SIG-M5 treated with dmso at 0.1 percent for 504 hours (cell line): ENCODE data around the gene NACA.

ENCODE experiments used
- DNase-seq: peaks from one replicate; lab custom pipeline; 2025; ENCODE audit not compliant: unreplicated experiment; lab: John Stamatoyannopoulos, UW

The NACA gene

GRCh38 chr12:56688129-56688845 lies 36.8 kb downstream of the NACA start, which contains the start of gene PTGES3:
PTGES3 (minus strand) TSS chr12:56688284; CDS start chr12:56687999, 285 bp downstream.
- peak; percentile 99 for DNase-seq

GRCh38 chr12:56687223-56688128 lies 37.6 kb downstream of the NACA start:
- DNase-seq = peak; percentile 72

GRCh38 chr12:56684745-56685359 lies 40.2 kb downstream of the NACA start:
- peak; percentile 65 for DNase-seq

- no peak for DNase-seq
Observed at GRCh38 chr12:56682323-56682722, 42.8 kb downstream of the NACA start.

GRCh38 chr12:56679883-56680575 lies 45.1 kb downstream of the NACA start:
- DNase-seq = no peak

- no peak for DNase-seq
Observed at GRCh38 chr12:56678852-56679251, 46.2 kb downstream of the NACA start.

GRCh38 chr12:56677680-56678079 lies 47.4 kb downstream of the NACA start:
- no peak for DNase-seq

GRCh38 chr12:56676851-56677580 lies 48.1 kb downstream of the NACA start:
- no peak for DNase-seq

GRCh38 chr12:56671608-56672007 lies 53.5 kb downstream of the NACA start:
- no peak for DNase-seq

- DNase-seq = no peak
Observed at GRCh38 chr12:56670836-56671235, 54.3 kb downstream of the NACA start.

- DNase-seq = no peak
Observed at GRCh38 chr12:56668197-56668457, 57.0 kb downstream of the NACA start.
